Measurements from ENCODE around the gene RANBP2.

DNA sequence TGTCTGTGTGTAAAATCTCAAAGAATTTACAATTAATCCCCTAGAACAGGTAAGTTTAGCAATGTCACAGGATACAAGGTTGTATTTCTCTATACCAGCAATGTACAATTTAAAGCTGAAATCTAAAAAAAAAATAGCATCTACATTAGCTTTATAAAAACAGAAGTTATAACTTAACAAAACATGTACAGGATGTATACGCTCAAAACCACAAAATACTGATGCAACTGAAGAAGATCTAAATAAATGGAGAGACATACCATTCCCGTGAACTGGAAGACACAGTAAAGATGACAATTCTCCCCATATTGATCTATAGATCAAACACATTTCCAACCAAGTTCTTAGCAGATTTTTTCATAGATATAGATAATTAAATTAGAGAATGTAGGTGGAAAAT, 17.5 kb upstream of the RANBP2 start:
- TF ChIP-seq, protein P1, sequence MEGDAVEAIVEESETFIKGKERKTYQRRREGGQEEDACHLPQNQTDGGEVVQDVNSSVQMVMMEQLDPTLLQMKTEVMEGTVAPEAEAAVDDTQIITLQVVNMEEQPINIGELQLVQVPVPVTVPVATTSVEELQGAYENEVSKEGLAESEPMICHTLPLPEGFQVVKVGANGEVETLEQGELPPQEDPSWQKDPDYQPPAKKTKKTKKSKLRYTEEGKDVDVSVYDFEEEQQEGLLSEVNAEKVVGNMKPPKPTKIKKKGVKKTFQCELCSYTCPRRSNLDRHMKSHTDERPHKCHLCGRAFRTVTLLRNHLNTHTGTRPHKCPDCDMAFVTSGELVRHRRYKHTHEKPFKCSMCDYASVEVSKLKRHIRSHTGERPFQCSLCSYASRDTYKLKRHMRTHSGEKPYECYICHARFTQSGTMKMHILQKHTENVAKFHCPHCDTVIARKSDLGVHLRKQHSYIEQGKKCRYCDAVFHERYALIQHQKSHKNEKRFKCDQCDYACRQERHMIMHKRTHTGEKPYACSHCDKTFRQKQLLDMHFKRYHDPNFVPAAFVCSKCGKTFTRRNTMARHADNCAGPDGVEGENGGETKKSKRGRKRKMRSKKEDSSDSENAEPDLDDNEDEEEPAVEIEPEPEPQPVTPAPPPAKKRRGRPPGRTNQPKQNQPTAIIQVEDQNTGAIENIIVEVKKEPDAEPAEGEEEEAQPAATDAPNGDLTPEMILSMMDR (IDR thresholded peaks at IDR 0.05) = no peak
- no peak for TF ChIP-seq POLR2A (IDR thresholded peaks at IDR 0.05)
